ENCODE measurements around the gene ZNF829.

Gene ZNF829

GRCh38 chr19:36915992-36916830 is at the start of gene ZNF829, which contains the start of gene ZNF568:
Gene ZNF829 (minus strand): TSS chr19:36916291. CDS start chr19:36915167, 1,124 bp downstream.
Gene ZNF568 (plus strand): TSS chr19:36916332. CDS start chr19:36922771, 6,439 bp downstream.
- peak; percentile 91 for DNase-seq

DNA sequence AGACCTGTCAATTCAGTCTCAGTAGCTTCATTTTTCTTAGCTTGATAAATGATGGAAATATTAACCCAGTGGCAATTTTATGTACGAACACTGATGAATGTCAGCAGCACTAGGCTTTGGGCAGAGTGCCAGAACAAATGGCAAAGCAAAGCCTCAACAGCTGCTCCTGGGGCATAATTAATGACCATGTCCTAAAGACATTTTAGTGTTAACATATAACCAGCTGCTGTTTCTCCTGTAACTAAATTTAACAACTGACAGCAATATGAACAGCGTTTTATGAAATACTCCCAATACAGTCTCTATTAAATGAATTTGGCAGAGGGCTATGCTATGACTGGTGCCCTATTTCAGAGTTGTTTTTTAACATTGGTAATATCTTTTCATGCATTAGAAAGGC is 47.2 kb upstream of the ZNF829 start:
- no peak for DNase-seq

- no peak for DNase-seq
These were observed 46.3 kb upstream of the ZNF829 start for GRCh38 chr19:36962346-36962745.

DNA sequence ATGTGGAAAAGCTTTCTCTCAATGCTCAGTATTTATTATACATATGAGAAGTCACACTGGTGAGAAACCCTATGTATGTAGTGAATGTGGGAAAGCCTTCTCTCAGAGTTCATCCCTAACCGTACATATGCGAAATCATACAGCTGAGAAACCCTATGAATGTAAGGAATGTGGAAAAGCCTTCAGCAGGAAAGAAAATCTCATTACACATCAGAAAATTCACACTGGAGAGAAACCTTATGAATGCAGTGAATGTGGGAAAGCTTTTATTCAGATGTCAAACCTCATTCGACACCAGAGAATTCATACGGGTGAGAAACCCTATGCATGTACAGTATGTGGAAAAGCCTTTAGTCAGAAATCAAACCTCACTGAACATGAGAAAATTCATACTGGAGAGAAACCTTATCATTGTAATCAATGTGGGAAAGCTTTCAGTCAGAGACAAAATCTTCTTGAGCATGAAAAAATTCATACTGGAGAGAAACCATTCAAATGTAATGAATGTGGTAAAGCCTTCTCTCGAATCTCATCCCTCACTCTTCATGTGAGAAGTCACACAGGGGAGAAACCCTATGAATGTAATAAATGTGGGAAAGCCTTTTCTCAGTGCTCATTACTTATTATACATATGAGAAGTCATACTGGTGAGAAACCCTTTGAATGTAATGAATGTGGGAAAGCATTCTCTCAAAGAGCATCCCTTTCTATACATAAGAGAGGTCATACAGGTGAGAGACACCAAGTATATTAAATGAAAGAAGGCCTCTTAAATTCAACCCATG is 34.4 kb upstream of the ZNF829 start:
- DNase-seq: no peak

DNA sequence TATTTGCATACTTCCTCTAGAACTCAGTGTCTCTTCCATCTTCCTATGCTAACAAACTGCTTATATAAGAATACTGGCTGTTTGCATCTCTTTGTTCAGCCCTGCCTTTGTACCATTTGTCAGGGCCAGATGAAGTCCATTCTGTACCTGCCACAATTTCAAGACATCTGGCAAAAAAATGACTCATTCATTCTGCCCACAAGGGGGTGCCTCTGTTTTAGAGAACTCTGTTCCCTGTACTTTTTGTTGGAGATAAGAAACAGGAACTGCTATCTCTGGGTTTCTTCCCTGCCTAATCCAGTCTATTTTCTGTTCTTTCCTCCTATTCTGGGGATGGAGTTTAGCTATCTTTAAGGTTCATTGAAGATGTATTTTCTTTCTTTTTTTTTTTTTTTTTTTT is 23.1 kb upstream of the ZNF829 start:
- no peak for DNase-seq

DNA sequence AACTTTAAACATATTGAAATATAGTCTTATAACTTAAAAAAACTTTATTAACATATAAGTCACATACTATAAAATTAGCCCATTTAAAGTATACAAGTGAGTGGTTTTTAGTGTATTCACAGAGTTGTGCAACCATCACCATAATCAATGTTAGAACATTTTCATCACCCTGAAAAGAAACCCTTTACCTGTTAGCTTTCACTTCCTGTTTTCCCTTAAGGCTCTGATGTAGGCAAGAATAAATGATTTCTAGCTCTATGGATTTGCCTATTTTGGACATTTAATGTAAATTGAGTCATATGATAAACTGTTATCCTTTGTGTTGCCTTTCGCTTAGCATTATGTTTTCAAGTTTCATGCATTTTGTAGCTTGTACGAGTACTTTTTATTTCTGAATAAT is 15.6 kb upstream of the ZNF829 start:
- no peak for DNase-seq

DNA sequence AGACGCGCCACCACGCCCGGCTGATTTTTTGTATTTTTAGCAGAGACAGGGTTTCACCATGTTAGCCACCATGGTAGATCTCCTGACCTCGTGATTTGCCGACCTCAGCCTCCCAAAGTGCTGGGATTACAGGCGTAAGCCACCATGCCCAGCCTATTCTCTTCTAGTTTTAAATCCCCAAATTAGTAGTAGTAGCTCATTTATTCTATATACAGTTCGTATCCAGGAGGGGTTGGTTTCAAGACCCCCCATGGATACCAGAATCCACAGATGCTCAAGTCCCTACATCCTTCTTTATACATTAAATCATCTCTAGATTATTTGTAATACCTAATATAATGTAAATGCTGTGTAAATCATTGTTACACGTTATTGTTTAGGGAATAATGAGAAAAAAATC is 2.0 kb upstream of the ZNF829 start:
- no peak for DNase-seq

DNA sequence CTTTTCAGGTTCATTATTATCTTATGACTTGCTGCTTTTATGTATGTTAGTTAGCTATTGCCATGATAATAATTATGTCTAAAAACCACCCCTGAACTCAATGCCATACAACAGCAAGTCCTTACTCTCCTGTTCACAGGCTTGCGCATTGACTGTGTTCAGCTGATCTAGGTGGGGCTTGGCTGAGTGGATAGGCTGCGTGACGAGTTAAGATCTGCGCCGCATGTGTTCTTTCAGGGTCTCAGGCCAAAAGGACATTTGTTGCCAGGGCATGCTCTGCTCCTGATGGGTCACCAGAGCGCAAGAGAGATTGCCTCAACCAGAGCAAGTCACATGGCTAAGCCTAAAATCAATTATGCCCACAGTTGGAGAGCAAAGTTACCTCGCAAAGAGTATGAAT is 900 bp upstream of the ZNF829 start:
- DNase-seq: peak; percentile 6

DNA sequence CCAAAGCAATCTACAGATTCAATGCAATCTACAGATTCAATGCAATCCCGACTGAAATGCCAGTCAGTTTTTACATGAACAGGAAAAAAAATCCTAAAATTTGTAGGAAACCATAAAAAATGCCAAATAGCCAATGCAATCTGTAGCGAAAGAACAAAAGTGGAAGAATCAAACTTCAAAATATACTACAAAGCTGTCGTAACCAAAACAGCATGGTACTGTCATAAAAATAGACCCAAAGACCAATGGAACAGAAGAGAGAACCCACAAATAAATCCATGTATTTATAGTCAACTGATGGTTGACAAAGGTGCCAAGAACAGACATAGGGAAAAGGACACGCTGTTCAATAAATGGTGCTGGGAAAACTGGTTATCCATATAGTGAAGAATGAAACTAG is 17.7 kb downstream of the ZNF829 start:
- no peak for DNase-seq

DNA sequence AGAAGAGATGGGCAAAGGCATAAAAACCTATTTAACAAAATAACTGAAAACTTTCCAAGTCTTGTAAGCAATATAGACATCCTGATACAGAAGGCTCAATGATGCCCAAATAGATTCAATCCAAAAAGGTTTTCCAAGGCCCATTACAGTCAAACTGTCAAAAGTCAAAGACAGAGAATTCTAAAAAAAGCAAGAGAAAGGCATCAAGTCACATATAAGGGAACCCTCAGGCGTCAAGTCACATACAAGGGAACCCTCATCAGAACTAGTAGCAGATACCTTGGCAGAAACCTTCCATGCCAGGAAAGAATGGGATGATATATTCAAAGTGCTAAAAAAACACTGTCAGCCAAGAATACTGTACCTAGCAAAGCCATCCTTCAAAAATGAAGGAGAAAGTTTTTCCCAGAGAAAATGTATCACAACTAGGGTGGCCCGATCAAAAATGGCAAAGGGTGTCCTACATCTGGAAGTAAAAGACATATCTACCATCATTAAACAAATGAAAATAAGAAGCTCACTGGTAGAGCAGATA is 21.2 kb downstream of the ZNF829 start:
- DNase-seq: no peak

- no peak for DNase-seq
These were observed 24.2 kb downstream of the ZNF829 start for GRCh38 chr19:36891768-36892357.

- DNase-seq: no peak
These were observed 38.8 kb downstream of the ZNF829 start for GRCh38 chr19:36876993-36877938.

GRCh38 chr19:36851898-36852297 is 64.2 kb downstream of the ZNF829 start:
- no peak for DNase-seq

DNA sequence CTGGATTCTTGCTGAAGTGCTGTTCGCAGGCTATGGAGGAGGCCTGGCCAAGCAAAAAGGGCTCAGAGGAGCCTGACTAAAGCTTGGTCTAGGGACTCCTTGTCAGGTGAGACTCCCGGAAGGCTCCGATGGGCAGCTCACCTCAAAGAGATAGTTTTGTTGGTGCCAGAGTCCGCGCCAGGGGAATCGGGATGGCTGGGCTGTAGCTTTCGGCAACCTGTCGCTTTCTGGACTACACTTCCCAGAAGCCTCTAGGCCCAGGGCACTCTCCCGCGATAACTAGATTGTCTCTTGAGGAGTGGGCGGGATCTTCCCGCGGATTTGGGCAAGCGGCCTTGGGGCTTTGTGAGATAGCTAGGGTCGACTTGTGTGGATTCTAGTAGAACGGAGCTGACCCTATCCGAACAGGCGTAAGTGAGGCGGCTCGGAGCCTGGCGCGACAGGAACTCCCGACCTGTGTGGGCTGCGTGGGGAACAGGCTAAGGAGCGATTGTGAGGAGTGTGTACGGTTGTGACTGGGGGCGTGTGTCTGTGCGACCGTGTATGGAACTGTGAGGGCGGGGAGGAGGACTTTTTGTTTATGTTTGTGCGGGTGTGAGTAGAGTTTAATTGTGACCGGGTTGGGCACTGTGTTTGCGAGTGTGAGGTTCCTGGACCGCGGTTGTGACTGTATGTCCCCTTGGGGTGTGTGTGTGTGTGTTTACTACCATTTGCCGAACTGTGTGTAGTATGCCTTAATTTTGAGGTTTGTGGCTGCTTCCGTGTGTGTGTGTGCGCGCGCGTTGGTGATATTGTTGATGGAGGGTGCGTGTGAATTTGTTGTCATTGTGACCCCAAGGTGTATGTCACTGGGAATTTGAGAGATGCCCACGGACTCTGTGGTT is 65.3 kb downstream of the ZNF829 start, which contains the start of gene ZNF345:
TSS of gene ZNF345 (plus strand) at position 318 of the 884 bp plus-strand sequence. CDS start 25,955 bp downstream, outside the sequence.
- DNase-seq: peak; percentile 94

- DNase-seq: peak; percentile 88
These were observed 66.2 kb downstream of the ZNF829 start for GRCh38 chr19:36849701-36850558.

GRCh38 chr19:36847968-36848367 is 68.1 kb downstream of the ZNF829 start:
- no peak for DNase-seq

- DNase-seq: no peak
These were observed 77.2 kb downstream of the ZNF829 start for GRCh38 chr19:36838784-36839324.

Measured in fibroblast of skin of right biceps (primary cell).